AG10803 (cell line): ENCODE data around the gene TMEM126A.
A peak's percentile ranks its signal among the peaks of the same experiment; 100 is the strongest.
"Not testable (repeated sequence)": the region's sequence is repeated elsewhere in the genome, so short reads cannot be mapped to it uniquely, and the experiment has no call there.

ENCODE experiments used
- DNase-seq: peaks from one replicate; pipeline ENCODE4 v3.0.0; 2010; ENCODE audit warnings: low read depth
- H3K4me3 ChIP-seq: 2 replicates; pipeline ENCODE4 v1.5.1; 2011; ENCODE audit warnings: mild to moderate bottlenecking, low read length, control low read depth
- CTCF ChIP-seq: conservative IDR thresholded peaks from 2 replicates; pipeline ENCODE4 v1.5.1; 2011; ENCODE audit warnings: mild to moderate bottlenecking, low read length, control low read depth, inconsistent platforms

The TMEM126A gene

GRCh38 chr11:85668157-85668556, 20.4 kb downstream of the TMEM126A start:
- no peak for TF ChIP-seq CTCF
- DNase-seq = no peak

GRCh38 chr11:85670949-85671663, 23.3 kb downstream of the TMEM126A start:
- not testable (repeated sequence) for DNase-seq, H3K4me3 ChIP-seq

More at GRCh38 chr11:85668157-85668556, 20.4 kb downstream of the TMEM126A start:
- H3K4me3 ChIP-seq = no peak overlapping the region

GRCh38 chr11:85672105-85672902, 24.5 kb downstream of the TMEM126A start:
- TF ChIP-seq CTCF = no peak
- DNase-seq = no peak

GRCh38 chr11:85673393-85673792, 25.6 kb downstream of the TMEM126A start:
- no peak overlapping the region for H3K4me3 ChIP-seq
- DNase-seq = no peak
- no peak for TF ChIP-seq CTCF

More at GRCh38 chr11:85672105-85672902, 24.5 kb downstream of the TMEM126A start:
- no peak overlapping the region for H3K4me3 ChIP-seq

GRCh38 chr11:85679576-85679975, 31.8 kb downstream of the TMEM126A start:
- no peak for TF ChIP-seq CTCF
- H3K4me3 ChIP-seq = no peak overlapping the region
- DNase-seq = no peak

- no peak for DNase-seq
- TF ChIP-seq CTCF = no peak
- no peak overlapping the region for H3K4me3 ChIP-seq
Observed at GRCh38 chr11:85680897-85681296, 33.1 kb downstream of the TMEM126A start.

GRCh38 chr11:85682330-85683305, 34.9 kb downstream of the TMEM126A start:
- H3K4me3 ChIP-seq = peak overlapping the region; percentile 76
- peak; percentile 61 for DNase-seq
- TF ChIP-seq CTCF = no peak
